Hair follicle dermal papilla cell (primary cell): ENCODE data around the gene VWA5A. TPM values are rescaled to one million over a fixed set of nuclear protein-coding genes. Genes with fewer than 3 reads are reported as not detected.

Experiments used
- total RNA-seq: library from RNA; depleted of rRNA; stranded (reverse); fragments of >200 nt; gene quantifications from 2 replicates; pipeline ENCODE4 v1.2.3, GENCODE V29; 2012

Gene VWA5A, protein sequence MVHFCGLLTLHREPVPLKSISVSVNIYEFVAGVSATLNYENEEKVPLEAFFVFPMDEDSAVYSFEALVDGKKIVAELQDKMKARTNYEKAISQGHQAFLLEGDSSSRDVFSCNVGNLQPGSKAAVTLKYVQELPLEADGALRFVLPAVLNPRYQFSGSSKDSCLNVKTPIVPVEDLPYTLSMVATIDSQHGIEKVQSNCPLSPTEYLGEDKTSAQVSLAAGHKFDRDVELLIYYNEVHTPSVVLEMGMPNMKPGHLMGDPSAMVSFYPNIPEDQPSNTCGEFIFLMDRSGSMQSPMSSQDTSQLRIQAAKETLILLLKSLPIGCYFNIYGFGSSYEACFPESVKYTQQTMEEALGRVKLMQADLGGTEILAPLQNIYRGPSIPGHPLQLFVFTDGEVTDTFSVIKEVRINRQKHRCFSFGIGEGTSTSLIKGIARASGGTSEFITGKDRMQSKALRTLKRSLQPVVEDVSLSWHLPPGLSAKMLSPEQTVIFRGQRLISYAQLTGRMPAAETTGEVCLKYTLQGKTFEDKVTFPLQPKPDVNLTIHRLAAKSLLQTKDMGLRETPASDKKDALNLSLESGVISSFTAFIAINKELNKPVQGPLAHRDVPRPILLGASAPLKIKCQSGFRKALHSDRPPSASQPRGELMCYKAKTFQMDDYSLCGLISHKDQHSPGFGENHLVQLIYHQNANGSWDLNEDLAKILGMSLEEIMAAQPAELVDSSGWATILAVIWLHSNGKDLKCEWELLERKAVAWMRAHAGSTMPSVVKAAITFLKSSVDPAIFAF
- total RNA-seq: 19.2 and 22.7 TPM in 2 replicates

DNA sequence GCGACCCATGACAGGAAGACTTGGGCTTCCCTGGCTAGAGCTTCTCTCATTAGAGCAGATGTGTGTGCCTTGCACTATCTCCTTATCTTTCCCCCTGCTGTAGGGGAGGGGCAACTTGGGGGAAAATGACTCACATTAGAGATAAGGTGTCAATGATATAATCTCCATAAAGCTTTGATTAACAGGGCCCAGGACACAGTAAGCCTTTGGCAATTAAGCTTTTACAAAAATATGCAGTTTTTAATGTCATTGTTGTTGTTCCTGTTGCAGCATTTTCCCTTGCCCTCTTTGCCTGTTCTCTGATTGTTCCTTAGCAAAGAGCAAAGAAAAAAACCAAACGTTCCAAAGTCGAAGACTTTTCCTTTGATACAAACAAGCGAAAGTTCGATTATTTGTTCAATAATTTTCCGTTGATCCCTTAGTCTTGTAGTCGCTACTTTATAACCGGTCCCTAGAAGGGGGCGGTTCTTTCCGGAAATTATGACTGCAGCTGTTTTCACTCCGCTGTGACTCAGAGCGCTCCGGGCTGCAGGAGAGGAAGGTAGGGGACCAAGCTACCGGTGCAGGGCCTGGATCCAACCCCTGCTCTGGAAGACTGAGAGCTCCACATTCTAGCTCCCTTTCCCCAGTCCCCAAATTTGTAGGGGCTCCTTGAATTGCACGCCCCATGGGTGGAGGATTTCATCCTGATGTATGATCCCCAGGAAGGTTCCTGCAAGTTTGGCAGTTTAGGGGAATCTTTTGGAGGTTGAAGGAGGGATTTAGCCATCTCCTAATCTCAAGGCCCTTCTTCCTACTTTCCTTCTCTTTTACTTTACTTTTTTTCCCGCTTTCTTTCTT lies at the start of gene VWA5A:
Gene VWA5A, plus strand, starts transcription at position 509 of the 840 bp plus-strand sequence. CDS start 2,062 bp downstream, outside the sequence.

DNA sequence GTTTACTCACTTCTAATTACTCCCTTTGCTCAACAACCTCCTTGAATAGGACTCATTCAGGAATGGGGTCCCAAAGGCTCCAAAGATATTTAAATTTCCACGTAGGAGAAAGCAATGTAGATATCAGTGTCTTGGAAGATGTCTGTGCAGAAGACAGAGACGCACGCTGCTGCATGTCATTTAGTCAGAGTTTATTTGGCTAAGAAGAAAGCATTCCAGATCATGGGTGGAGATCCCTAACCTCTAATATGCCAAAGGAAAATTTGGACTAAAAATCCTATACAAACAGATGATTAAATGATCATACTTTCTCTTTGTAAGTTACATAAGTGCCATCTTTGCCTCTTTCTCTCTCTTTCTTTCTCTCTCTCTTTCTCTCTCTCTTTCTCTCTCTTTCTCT lies 67.8 kb downstream of the VWA5A start, which contains the start of gene OR10D3:
Gene OR10D3, plus strand, starts transcription at position 278 of the 400 bp plus-strand sequence. CDS start 1,925 bp downstream, outside the sequence.

Other genes with a start within 250 kb of the VWA5A start
- gene TMEM225, start 229.8 kb upstream of the VWA5A start, total RNA-seq: not detected in 2 replicates
- not detected in 2 replicates for gene OR8D4, start 213.3 kb upstream of the VWA5A start, total RNA-seq
- not detected in 2 replicates for gene OR4D5, start 175.8 kb upstream of the VWA5A start, total RNA-seq
- not detected in 2 replicates for gene OR6T1, start 171.6 kb upstream of the VWA5A start, total RNA-seq
- not detected in 2 replicates for gene OR10S1, start 137.7 kb upstream of the VWA5A start, total RNA-seq
- not detected in 2 replicates for gene OR10G6, start 120.3 kb upstream of the VWA5A start, total RNA-seq
- not detected in 2 replicates for gene OR10G4, start 102.5 kb upstream of the VWA5A start, total RNA-seq
- not detected in 2 replicates for gene OR10G9, start 92.4 kb upstream of the VWA5A start, total RNA-seq
- gene OR10G8, start 88.7 kb upstream of the VWA5A start, total RNA-seq: not detected in 2 replicates
- not detected in 2 replicates for gene OR10G7, start 74.1 kb upstream of the VWA5A start, total RNA-seq
- gene OR10D3, start 67.9 kb downstream of the VWA5A start, total RNA-seq: not detected in 2 replicates
- not detected in 2 replicates for gene OR8G1, start 125.6 kb downstream of the VWA5A start, total RNA-seq
- not detected in 2 replicates for gene OR8G5, start 140.9 kb downstream of the VWA5A start, total RNA-seq
- not detected in 2 replicates for gene OR8D1, start 198.5 kb downstream of the VWA5A start, total RNA-seq
- not detected in 2 replicates for gene OR8D2, start 204.7 kb downstream of the VWA5A start, total RNA-seq